GM21447 (cell line): Measurements from ENCODE around the gene ZSCAN1.

Experiments
- ATAC-seq: cut with Tn5 transposase; IDR thresholded peaks from one replicate; pipeline ENCODE4 v1.9.1; 2021; ENCODE audit not compliant: unreplicated experiment

The ZSCAN1 gene

DNA sequence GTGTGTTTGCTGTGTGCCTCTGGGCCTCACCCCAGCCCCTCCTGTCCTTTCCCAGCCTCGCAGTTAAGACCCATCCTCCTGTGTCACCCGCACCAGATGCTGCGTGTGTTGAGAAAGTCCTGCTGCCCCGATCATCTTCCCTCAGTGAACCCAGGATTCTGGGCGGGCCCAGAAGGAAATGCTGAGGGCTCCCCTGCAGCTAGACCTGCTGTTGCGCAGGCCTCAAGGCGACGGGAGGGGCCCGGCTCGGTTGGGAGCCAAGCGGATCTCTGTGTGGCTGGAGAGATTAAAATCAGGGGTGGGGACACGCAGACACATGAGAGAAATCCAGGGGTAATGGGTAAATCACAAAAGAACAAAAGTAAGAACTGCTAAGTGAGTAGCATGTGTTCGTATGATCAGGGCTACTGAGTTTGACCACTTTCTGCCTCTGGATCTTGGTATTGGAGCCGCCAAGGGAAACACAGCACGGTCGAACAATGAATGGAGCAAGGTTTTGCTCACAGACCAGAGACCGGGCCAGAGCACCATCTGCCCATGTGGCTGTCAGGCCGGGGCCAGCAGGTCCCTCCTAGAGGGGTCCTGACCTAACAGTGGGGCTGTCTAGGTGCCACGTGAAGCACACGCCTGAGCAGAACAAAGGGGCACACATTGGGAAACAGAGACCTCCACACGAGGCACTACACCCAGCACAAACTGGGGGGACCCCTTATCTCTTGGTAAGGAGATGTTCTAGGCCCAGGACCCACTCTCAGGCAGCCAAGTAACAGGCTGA is 7.1 kb downstream of the ZSCAN1 start:
- no peak for ATAC-seq

DNA sequence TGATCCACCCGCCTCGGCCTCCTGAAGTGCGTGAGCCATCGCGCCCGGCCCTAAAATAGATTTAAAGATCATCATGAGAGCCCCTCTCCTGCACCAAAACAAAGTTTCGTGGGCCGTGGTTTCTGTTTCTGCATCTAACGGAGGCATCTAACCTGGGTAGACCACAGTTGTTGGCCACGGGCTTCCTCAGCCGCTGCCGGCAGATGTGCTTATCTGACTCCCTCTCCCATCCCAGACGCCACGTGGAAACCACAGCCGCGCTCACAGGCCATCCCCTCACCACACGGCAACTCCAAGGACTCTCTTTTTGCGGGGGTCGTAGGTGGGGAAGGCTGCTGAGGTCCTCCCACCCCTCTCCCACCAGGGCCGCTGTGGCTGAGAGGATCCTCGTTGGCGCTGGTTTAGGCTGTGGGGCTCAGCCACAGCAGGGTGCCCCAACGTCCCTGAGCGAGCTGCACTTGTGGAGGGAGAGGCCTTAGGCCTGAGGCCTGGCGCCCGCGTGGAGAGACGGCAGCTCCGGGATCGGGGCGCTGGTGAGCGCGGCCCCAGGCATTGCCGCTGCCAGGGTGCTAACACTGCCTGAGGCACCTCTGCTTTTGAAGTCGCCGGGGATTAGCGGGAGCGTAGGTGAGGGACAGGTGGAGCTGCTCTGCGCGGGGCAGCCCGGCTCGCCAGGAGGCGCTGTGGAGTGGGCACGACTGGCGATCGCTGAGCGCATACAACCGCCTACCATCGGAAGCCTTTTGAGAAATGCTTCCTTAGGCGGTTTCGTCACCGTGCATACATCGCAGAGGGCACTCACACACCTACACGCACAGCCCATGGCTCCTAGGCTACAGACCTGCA is 8.9 kb downstream of the ZSCAN1 start:
- no peak for ATAC-seq

DNA sequence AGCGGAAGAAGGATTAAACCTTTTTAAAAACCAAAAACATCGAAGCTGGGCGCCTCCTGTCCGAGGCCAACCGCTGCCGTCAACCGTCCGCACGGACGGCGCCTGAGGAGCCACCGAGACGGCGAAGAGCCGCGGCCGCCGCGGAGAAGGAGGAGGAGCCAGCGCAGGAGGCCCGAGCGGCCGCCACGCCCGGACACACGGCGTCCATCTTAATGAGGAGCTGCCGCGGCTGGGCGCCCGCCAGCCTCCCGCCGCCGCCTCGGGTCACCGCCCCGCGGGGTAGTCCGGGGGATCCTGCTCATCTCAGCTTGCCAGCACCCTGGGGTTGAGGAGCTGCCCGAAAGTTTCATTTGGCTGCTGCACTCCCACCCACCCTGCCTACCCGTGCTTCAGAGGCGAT is 10.6 kb downstream of the ZSCAN1 start:
- no peak for ATAC-seq

DNA sequence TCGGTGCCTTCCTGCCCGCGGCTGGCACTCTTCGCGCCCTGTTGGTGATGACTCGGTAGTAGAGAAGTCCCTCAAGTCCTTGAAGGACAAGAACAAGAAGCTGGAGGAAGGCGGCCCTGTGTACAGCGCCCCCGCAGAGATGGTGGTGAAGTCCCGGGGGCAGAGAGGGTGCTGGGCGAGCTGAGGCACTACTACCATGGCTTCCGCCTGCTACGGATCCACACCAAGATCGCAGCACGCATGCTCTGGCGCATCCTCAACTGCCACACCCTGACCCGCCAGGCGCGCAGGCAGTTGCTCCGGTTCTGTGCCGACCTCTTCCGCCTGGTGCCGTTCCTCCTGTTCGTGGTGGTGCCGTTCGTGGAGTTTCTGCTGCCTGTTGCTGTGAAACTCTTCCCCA is 11.1 kb downstream of the ZSCAN1 start:
- no peak for ATAC-seq

DNA sequence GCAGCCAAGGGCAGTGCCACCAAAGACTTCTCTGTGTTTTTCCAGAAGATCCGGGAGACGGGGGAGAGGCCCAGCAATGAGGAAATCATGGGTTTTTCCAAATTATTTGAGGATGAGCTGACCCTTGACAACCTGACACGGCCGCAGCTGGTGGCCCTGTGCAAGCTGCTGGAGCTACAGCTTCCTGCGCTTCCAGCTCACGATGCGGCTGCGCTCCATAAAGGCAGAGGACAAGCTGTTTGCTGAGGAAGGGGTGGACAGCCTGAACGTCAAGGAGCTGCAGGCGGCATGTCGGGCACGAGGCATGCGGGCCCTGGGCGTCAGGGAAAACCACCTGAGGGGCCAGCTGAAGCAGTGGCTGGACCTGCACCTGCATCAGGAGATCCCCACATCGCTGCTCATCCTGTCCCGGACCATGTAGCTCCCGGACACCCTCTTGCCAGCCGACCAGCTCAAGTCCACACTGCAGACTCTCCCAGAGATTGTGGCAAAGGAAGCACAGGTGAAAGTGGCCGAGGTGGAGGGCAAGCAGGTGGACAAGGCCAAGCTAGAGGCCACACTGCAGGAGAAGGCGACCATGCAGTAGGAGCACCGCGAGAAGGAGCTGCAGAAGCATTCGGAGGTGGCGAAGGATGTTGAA is 11.7 kb downstream of the ZSCAN1 start:
- ATAC-seq: no peak

DNA sequence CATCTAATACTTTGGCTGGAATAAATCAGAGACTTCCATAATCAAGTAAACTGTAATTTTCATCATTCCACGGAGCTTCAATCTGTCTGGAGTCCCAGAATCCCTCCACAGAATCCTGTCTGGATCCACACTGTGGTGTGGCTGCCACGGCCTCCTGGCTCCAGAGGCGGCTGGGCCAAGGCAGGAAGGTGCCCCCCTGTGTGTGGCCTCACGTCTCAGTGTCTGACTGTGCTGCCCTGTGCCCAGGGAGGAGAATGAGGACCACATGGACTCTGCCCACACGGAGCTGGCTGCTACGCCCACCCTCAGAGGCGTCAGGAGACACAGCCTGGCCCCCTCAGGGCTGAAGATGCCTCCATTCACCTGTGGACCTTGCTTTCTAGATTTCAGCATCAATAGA is 13.0 kb downstream of the ZSCAN1 start:
- ATAC-seq: no peak

DNA sequence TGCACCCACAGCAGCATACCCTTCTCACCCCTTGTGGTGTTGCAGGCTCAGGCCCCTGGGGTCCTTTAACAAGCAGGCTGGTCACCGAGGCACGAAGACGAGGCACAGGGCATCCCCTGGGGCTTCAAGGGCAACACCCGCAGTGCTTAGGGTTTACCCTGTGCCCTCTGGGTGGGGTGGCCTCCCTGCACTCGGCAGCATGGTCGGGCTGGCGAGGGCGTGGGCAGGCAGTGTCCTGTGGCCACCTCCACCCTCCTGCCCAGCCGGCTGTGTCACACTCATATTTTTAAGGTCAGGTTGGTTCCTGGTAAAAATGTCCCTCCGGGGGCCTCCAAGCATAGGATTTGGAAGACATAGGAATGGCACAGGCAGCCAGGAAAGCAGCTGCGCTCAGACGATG is 13.8 kb downstream of the ZSCAN1 start:
- ATAC-seq: no peak

DNA sequence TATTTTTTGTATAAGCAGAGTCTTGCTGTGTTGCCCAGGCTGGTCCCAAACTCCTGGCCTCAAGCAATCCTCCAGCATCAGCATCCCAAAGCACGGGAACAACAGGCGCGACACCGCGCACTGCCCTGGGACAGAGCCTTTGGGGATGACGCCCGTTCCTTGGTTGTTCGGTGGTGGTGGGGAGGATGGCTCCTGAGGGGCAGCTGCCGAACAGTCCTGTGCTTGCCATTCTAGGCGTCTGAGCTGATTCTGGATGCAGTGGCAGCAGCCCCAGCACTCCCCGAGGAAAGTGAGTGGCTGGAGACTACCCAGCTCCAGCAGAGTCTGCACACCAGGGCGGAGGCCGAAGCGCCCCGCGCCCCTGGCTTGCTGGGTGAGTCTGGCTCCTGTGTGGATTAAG is 18.4 kb downstream of the ZSCAN1 start:
- ATAC-seq: no peak

DNA sequence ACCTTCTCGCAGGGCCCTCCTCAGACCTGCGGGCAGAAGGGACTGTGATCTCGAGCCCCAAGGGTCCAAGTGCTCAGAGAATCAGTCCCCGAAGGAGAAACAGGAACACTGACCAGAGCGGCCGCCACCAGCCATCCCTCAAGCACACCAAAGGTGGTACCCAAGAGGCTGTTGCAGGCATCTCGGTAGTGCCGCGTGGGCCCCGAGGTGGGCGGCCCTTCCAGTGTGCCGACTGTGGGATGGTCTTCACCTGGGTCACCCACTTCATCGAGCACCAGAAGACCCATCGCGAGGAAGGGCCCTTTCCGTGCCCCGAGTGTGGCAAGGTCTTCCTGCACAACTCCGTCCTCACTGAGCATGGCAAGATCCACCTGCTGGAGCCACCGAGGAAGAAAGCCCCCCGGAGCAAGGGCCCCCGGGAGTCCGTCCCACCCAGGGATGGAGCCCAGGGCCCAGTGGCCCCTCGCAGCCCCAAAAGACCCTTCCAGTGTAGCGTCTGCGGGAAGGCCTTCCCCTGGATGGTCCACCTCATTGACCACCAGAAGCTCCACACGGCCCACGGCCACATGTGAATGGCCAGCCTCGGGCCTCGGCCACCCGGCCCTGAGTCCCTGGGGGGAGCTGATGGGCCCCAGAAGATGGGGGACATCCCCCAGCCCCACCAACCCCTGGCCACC is 19.8 kb downstream of the ZSCAN1 start:
- no peak for ATAC-seq

DNA sequence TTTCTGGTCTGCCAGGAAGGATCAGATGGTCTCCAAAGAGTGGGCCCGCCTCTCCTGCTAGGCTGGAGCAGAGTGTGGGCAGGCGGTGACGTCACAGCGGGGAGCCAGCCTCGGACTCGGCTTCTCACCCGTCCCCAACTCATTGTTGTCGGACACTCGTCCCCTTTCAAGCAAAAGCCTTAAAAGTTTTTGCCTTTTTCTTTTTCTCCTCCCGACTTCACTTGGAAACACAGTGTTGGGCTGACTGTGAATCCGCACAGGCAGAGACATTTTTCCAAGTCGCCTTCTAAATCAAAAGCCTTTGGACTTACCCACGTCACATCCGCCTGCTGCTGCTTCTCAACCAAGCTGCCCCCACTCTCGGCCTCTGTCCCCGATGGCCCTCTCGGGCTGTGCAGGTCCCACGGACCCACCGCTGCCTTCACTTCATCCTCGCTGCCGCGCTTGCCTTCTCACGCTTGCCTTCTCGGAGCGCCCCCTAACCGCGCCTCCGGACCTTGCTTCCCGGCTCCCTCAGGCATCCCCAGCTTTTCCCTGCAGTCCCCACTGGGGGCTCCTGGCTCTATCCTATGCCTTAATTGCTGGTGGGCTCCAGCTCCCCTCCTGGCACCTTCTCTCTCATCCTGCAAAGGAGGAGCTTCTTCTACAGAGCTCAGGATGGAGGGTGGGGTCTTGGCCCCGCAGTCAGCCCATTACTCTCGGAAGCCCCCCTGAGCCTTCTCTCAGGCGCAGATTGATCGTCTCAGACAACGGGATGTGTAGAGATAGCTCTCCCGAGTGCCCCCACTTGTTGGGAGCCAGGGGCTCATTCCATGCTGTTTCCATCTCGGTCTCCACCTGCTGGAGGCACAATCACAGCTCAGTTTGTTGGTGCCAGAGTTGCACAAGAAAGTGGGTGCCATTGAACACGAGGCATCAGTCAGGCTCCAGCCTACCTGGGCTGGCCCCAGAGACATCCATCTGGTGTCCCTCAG is 21.4 kb downstream of the ZSCAN1 start:
- ATAC-seq: no peak

DNA sequence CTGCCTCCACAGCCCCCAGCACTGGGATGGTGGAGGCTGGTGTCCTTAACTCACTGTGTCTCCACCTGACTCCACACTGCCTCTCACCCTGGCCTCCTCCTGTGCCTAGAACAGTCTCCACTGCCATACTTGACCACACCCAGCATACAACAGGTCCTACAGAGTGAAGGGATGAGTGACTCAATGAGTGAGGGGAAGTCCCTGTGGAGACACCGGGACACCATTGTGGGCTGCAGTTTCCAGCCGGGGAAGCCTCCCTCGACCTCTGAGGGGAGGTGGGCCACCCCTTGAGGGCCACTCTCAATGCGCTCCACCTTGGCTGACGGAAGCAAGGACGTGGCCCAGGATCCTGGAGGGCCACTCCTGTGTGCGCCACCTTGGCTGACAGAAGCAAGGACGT is 22.4 kb downstream of the ZSCAN1 start:
- no peak for ATAC-seq

DNA sequence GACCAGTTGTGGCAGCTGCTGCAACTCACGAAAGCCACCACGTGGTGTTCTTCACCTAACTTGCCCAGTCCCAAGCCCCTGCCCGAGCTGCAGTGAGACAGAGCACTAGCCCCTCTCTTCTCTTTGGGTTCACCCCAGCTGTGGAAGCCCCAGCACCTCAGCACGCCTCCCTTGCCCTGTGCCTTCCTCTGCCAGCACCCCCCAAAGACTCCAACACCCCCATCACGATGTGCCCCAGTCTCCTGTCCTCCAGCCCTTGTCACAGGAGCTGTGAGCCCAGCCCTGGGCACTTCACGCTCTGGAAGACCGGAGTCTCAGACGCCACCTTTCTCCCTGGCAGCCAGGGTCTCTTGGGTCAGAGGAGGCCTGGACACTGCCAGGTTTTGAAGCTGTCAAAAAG is 23.0 kb downstream of the ZSCAN1 start:
- no peak for ATAC-seq

DNA sequence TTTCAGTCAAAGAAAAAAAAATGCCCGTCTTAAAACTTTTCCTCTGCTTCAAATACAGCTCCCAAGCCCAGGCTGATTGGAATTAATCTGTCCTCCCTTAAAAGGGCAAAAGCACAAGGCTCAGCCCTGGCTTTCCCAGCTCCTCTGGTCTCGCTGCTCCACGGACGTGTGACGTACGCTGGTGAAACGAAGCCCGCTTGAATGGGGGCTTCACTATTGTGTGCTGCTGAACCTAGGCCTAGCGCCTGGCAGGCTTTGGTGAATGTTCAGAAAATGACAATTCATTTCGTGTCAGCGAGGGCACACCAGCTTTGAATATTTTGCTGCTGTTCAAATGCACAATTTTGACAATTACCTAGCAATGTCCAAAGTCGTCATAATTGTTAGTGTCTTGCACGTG is 24.6 kb downstream of the ZSCAN1 start:
- ATAC-seq: no peak

DNA sequence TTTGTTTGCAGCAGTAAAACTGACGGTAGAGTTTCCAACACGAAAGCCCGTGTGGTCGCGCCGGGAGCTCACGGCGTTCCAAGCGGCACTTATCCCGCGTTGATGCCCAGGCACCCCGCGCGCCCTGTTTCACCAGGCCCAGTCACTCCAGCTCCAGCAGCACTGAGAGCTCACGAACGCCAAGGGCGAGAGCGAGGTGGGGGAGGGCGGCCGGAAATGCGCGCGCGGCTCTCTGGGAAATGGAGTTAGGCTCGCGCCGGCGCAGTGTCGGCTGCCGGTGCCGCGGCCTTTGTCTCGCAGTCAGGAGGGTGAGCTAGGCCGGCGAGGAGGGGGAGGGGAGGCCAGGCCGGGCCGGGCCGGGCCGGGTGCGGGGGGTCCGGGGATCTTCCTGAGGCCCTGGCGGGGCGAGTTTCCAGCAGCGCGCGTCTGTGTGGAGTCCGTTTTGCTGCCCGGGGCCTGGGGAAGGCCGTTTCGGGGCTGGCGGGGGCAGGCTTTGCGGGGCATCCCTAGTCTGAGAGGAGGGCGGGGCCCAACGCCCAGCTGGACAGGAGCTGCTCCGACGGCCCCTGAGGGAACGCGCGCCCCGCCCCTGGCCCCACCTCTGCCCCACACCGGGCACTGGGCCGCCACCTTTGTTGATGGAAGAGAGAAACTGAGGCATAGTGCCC is 25.3 kb downstream of the ZSCAN1 start, which contains the start of gene ZNF135:
Gene ZNF135 (plus strand): TSS at position 280 of the 668 bp plus-strand sequence. CDS start 721 bp downstream, outside the sequence.
- no peak for ATAC-seq

DNA sequence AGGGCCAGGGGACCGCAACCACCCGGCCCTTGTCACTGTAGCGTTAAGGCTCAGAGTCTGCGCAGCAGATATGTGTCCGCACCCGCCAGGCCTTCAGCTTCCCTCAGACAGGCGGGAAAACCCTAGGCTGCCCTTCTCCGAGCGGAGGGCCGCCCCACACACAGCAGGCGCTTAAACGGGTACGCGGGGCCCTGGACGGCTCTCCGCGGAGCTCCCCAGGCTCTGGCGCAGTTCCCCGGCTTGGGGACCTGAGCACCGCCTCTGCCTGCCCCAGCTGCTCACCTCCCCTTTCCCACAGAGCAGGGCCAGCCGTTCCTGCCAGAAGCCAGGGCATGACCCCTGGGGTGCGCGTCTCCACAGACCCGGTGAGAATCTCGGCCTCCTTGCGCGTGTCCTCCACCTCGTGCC is 25.9 kb downstream of the ZSCAN1 start:
- ATAC-seq: no peak

DNA sequence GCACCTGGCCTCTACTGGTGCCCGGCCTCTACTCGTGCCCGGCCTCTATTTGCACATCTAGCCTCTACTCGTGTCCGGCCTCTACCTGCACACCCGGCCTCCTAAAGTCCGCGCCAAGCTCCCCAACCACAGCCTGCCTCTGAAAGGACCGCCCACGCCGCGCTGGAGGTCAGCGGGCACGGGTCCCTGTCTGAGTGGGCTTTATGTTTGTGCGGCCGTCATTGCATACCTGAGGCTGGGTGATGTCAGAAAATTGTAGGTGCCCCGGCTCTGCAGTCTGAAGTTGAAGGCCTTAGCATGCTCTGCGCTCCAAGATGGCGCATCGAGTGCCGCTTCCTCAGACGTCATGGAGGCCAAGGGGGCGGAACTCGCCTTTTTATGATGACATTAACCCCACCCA is 26.4 kb downstream of the ZSCAN1 start:
- ATAC-seq: no peak

DNA sequence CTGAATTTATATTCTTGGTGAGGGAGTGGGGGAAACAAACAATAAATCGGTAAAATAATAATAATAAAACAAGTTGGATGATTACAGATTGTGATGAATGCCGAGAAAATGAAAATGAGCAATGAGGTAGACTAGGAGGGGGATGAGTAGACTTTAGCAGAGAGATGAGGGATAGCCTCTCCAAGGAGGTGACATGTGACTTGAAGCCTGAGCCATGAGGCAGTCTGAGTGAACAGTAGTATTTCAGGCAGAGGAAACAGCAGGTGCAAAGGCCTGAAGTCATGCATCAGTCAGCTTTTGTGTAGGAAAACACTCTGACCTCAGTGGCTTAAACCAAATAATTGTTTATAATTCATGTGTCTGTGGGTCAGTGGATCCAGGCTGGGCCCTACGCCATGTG is 29.9 kb downstream of the ZSCAN1 start:
- no peak for ATAC-seq

DNA sequence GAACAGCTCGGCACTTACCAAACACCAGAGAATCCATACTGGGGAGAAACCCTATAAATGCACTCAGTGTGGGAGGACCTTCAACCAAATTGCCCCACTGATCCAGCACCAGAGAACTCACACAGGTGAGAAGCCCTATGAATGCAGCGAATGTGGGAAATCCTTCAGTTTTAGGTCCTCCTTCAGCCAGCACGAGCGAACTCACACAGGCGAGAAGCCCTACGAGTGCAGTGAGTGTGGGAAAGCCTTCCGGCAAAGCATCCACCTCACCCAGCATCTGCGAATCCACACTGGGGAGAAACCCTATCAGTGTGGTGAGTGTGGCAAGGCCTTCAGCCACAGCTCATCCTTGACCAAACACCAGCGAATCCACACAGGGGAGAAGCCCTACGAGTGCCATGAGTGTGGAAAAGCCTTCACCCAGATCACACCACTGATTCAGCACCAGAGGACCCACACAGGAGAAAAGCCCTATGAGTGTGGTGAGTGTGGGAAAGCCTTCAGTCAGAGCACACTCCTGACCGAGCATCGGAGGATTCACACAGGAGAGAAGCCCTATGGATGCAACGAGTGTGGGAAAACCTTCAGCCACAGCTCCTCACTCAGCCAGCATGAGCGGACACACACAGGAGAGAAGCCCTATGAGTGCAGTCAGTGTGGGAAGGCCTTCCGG is 33.6 kb downstream of the ZSCAN1 start:
- no peak for ATAC-seq

DNA sequence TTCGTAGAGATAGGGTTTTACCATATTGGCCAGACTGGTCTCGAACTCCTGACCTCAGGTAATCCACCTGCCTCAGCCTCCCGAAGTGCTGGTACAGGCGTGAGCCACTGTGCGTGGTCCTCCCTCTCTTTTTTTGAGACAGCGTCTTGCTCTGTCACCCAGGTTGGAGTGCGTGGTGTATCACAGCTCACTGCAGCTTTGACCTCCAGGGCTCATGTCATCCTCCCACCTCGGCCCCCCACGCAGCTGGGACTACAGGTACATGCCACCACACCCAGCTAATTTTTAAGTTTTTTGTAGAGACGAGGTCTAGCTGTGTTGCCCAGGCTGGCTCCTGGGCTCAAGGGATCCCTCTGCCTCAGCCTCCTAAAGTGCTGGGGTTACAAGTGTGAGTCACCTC is 46.0 kb downstream of the ZSCAN1 start:
- ATAC-seq: no peak
